Effector memory CD8-positive, alpha-beta T cell (primary cell): ENCODE measurements around the gene TLR10.
"Not testable (repeated sequence)": the region's sequence is repeated elsewhere in the genome, so short reads cannot be mapped to it uniquely, and the experiment has no call there.

Source experiments
- ATAC-seq: fragments of 150-1000 bp; cut with Tn5 transposase; replicated peaks from 2 replicates; pipeline ENCODE4 v1.10.0; 2021; ENCODE audit warnings: mild to moderate bottlenecking, moderate library complexity
- DNase-seq, 3 experiments: peaks; one replicate each; pipeline ENCODE4 v3.0.0; 2021
- H3K27ac Mint-ChIP-seq, 2 donors: one replicate each; pipeline ENCODE4 v1.8.0; 2022; ENCODE audit warnings: mild to moderate bottlenecking in 2 of 2, mixed read lengths in 2 of 2, moderate library complexity in 2 of 2
- H3K27me3 Mint-ChIP-seq, 2 donors: one replicate each; pipeline ENCODE4 v1.8.0; 2022; ENCODE audit warnings: mixed read lengths in 2 of 2
- H3K36me3 Mint-ChIP-seq: one replicate; pipeline ENCODE4 v1.8.0; 2022; ENCODE audit warnings: mild to moderate bottlenecking, moderate library complexity, mixed read lengths; ENCODE audit not compliant: insufficient read depth
- H3K4me1 Mint-ChIP-seq, 2 donors: one replicate each; pipeline ENCODE4 v1.8.0; 2022; ENCODE audit warnings: low read depth in 2 of 2, mixed read lengths in 2 of 2
- H3K4me3 Mint-ChIP-seq, 2 donors: one replicate each; pipeline ENCODE4 v1.8.0; 2022; ENCODE audit warnings: mild to moderate bottlenecking in 2 of 2, mixed read lengths in 2 of 2, moderate library complexity in 2 of 2
- H3K9me3 Mint-ChIP-seq, 2 donors: one replicate each; pipeline ENCODE4 v1.8.0; 2022; ENCODE audit warnings: mixed read lengths in 2 of 2

Gene TLR10

GRCh38 chr4:38791010-38791409 lies 8.2 kb upstream of the TLR10 start:
- DNase-seq (no peak), ATAC-seq (no peak)
- Mint-ChIP-seq H3K27me3 (no peaks in the 10 kb centered on the region), H3K36me3 (peaks cover 4% of the 10 kb centered on the region), H3K4me1 (no peaks in the 10 kb centered on the region), H3K4me3 (no peak overlapping the region), H3K9me3 (peaks cover 0 to 20% of the 10 kb centered on the region in 2 donors), H3K27ac (no peak overlapping the region)

DNA sequence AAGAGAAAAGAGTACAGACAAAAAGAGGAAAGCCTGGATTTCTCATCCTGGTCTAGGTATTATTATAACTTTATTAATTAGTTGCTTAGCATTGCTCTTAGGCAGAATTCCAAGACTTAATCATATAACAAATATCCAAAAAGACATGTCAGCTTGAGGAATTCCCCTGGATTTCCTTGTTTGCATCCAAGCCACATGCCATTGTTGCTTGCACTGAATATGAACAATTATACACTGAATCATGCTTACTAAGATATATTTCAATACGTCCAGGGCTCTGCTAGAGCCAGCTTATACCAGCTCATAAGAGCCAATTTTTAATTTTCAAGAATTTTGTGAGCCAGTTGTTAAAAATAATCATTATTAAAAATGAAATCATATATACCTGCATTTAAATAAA lies 5.5 kb upstream of the TLR10 start:
- no peak overlapping the region for H3K4me3 Mint-ChIP-seq
- H3K27me3 Mint-ChIP-seq, result no peaks in the 10 kb centered on the region
- no peaks in the 10 kb centered on the region for H3K4me1 Mint-ChIP-seq
- no peak for ATAC-seq
- no peak for DNase-seq
- peaks cover 4% of the 10 kb centered on the region for H3K36me3 Mint-ChIP-seq
- H3K27ac Mint-ChIP-seq, result no peak overlapping the region
- peaks cover 0 to 7% of the 10 kb centered on the region in 2 donors for H3K9me3 Mint-ChIP-seq

GRCh38 chr4:38787693-38788092 lies 4.9 kb upstream of the TLR10 start:
- H3K9me3 Mint-ChIP-seq, result peaks cover 0 to 7% of the 10 kb centered on the region in 2 donors
- H3K27me3 Mint-ChIP-seq, result peaks cover 0 to 3% of the 10 kb centered on the region in 2 donors
- peaks cover 4% of the 10 kb centered on the region for H3K36me3 Mint-ChIP-seq
- H3K4me1 Mint-ChIP-seq, result peaks cover 2% of the 10 kb centered on the region in 2 donors
- no peak overlapping the region for H3K4me3 Mint-ChIP-seq
- no peak overlapping the region for H3K27ac Mint-ChIP-seq
- DNase-seq, result no peak
- no peak for ATAC-seq

- H3K36me3 Mint-ChIP-seq, result peaks cover 4% of the 10 kb centered on the region
- no peak for ATAC-seq
- DNase-seq, result no peak
- H3K27me3 Mint-ChIP-seq, result peaks cover 0 to 5% of the 10 kb centered on the region in 2 donors
- peaks cover 0 to 7% of the 10 kb centered on the region in 2 donors for H3K9me3 Mint-ChIP-seq
- no peak overlapping the region for H3K4me3 Mint-ChIP-seq
- no peak overlapping the region for H3K27ac Mint-ChIP-seq
- peaks cover 2 to 3% of the 10 kb centered on the region in 2 donors for H3K4me1 Mint-ChIP-seq
These were observed 3.2 kb upstream of the TLR10 start for GRCh38 chr4:38785901-38786402.

DNA sequence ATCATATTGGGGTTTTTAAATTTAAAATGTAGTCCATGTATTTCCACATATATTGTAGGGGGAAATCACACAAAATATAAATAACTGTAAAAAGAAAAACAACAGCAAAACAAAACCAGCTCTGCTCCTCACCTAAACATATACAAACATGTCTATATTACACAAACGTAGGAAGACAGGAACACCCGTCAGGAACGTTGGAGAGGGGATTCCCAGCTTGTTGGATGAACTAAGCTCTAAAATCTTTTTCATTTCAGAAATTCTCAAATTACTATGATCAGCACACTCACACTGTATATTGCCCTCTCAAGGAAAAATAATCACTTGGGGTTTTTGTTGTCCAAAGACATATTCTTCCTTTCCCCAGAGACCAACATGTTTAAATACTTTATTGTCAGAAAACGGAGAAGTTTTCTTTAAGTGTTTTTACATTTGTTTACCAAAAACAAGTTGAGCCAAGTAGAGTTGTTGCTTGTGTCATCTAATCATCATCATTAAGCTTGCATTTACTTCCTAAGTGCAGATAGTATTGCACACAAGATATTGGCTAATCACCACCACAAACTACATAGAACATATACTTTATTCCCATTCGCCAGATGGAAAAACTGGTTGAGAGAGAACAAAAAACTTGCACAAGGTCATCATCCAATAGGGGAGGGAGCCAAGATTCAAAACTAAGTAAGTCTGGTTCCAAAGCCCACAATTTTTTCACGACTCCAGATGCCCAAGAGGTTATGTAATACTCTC lies 2.4 kb upstream of the TLR10 start:
- Mint-ChIP-seq H3K9me3 (peaks cover 0 to 5% of the 10 kb centered on the region in 2 donors), H3K27ac (no peak overlapping the region)

DNA sequence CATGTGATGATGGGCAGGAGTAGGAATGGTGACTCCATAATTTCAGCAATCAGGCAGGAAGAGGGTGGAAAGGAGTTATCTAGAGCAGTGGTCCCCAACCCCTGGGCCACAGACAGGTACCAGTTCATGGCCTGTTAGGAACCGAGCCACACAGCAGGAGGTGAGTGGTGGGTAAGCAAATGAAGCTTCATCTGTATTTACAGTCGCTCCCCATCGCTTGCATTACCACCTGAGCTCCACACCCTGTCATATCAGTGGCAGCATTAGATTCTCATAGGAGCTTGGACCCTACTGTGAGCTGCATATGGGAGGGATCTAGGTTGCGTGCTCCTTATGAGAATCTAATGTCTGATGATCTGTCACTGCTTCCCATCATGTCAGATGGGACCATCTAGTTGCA lies 1.4 kb upstream of the TLR10 start:
- peaks cover 2 to 3% of the 10 kb centered on the region in 2 donors for H3K4me1 Mint-ChIP-seq
- H3K4me3 Mint-ChIP-seq, result no peak overlapping the region
- H3K36me3 Mint-ChIP-seq, result no peaks in the 10 kb centered on the region
- no peak overlapping the region for H3K27ac Mint-ChIP-seq
- H3K27me3 Mint-ChIP-seq, result peaks cover 0 to 5% of the 10 kb centered on the region in 2 donors
- ATAC-seq (no peak), DNase-seq (no peak)
- no peaks in the 10 kb centered on the region for H3K9me3 Mint-ChIP-seq

More for the DNA sequence above, 2.4 kb upstream of the TLR10 start:
- H3K27me3 Mint-ChIP-seq, result peaks cover 0 to 5% of the 10 kb centered on the region in 2 donors
- ATAC-seq, result no peak
- DNase-seq, result no peak
- peaks cover 2 to 3% of the 10 kb centered on the region in 2 donors for H3K4me1 Mint-ChIP-seq
- no peaks in the 10 kb centered on the region for H3K36me3 Mint-ChIP-seq
- no peak overlapping the region for H3K4me3 Mint-ChIP-seq

GRCh38 chr4:38783109-38783460 lies 295 bp upstream of the TLR10 start:
- Mint-ChIP-seq H3K27ac (no peak overlapping the region), H3K9me3 (no peaks in the 10 kb centered on the region), H3K4me3 (no peak overlapping the region)

DNA sequence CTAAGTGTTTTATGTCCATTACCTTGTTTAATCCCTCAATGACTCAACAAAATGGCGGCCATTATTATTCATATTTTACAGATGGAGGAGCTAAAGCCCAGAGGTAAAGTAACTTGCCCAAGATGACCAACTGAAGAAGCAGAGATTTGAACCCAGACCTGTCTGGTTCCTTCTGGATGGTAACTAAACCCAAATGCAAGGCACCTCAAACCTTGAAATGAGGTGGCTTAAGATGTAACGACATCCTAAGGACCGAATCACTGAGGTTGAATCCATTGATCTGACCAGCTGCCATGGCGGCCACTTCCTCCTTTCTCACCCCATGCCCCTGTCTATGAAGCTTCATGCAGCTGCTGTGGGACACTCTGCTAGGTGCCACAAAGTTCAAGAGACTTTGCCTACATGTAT lies 932 bp downstream of the TLR10 start:
- no peak for ATAC-seq
- no peak overlapping the region for H3K4me3 Mint-ChIP-seq
- no peak overlapping the region for H3K27ac Mint-ChIP-seq
- H3K27me3 Mint-ChIP-seq, result peaks cover 7 to 10% of the 10 kb centered on the region in 2 donors
- H3K4me1 Mint-ChIP-seq, result peaks cover 2 to 3% of the 10 kb centered on the region in 2 donors
- DNase-seq, result no peak
- no peaks in the 10 kb centered on the region for H3K36me3 Mint-ChIP-seq
- no peaks in the 10 kb centered on the region for H3K9me3 Mint-ChIP-seq

More at GRCh38 chr4:38783109-38783460, 295 bp upstream of the TLR10 start:
- H3K4me1 Mint-ChIP-seq, result peaks cover 2 to 3% of the 10 kb centered on the region in 2 donors
- H3K27me3 Mint-ChIP-seq, result peaks cover 0 to 5% of the 10 kb centered on the region in 2 donors
- no peaks in the 10 kb centered on the region for H3K36me3 Mint-ChIP-seq
- DNase-seq (no peak), ATAC-seq (no peak)

DNA sequence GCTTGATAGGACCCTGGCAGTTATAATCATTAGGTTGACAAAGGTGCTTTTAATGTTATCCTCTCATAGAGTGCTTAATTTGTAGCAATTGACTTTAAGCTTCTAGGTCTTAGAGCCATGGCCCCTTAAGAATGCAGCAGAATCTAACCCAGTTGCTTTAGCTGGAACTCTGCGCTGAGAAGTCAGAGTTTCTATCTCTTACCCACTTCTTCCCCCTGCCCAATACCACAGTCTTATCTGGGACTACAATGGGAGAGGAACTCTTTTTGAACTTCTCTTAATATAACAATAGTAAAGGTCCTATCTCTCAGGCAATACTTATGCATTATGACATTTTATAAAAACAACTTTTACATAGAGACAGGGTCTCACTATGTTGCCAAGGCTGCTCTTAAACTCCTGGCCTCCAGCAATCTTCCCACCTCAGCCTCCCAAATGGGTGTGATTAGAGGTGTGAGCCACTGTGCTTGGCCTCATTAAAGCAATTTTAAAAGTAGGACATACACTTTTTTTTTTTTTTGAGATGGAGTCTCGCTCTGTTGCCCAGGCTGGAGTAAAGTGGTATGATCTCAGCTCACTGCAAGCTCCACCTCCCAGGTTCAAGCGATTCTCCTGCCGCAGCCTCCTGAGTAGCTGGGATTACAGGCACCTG lies 1.8 kb downstream of the TLR10 start:
- Mint-ChIP-seq H3K36me3 (no peaks in the 10 kb centered on the region), H3K27me3 (peaks cover 15 to 19% of the 10 kb centered on the region in 2 donors), H3K4me1 (peaks cover 2 to 3% of the 10 kb centered on the region in 2 donors), H3K9me3 (no peaks in the 10 kb centered on the region), H3K4me3 (no peak overlapping the region), H3K27ac (no peak overlapping the region)
- ATAC-seq (no peak), DNase-seq (no peak)

DNA sequence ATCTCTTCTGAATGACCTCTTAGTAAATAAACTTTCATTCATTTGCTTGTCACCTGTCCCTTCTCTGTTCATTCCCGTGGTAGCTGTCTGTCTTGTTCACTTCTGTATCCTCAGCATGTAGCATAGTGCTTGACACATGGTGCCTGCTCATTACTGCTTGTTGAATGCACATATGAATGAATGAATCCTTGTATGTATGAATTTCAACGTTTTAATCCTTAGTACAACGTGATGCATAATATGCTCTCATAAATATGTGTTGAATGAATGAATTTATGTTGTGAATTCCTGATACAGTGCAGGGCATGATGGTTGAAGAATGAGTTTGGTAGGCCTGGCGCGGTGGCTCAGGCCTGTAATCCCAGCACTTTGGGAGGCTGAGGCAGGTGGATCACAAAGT lies 3.0 kb downstream of the TLR10 start:
- peaks cover 2 to 3% of the 10 kb centered on the region in 2 donors for H3K4me1 Mint-ChIP-seq
- no peak overlapping the region for H3K4me3 Mint-ChIP-seq
- no peaks in the 10 kb centered on the region for H3K36me3 Mint-ChIP-seq
- H3K27me3 Mint-ChIP-seq, result peaks cover 18 to 24% of the 10 kb centered on the region in 2 donors
- no peaks in the 10 kb centered on the region for H3K9me3 Mint-ChIP-seq
- ATAC-seq (no peak), DNase-seq (no peak)
- no peak overlapping the region for H3K27ac Mint-ChIP-seq

- H3K9me3 Mint-ChIP-seq, H3K4me1 Mint-ChIP-seq, H3K36me3 Mint-ChIP-seq, H3K27ac Mint-ChIP-seq, H3K4me3 Mint-ChIP-seq, ATAC-seq, DNase-seq: not testable (repeated sequence)
- H3K27me3 Mint-ChIP-seq, result peaks cover 29 to 33% of the 10 kb centered on the region in 2 donors
These were observed 4.9 kb downstream of the TLR10 start for GRCh38 chr4:38777925-38778324.

- Mint-ChIP-seq H3K27me3 (peaks cover 29 to 36% of the 10 kb centered on the region in 2 donors), H3K36me3 (no peaks in the 10 kb centered on the region), H3K9me3 (no peaks in the 10 kb centered on the region), H3K27ac (no peak overlapping the region), H3K4me3 (no peak overlapping the region), H3K4me1 (no peaks in the 10 kb centered on the region)
- ATAC-seq (no peak), DNase-seq (no peak)
These were observed 7.5 kb downstream of the TLR10 start for GRCh38 chr4:38775326-38775725.

GRCh38 chr4:38774181-38774955 lies 8.4 kb downstream of the TLR10 start:
- H3K36me3 Mint-ChIP-seq, result peaks cover 3% of the 10 kb centered on the region
- H3K4me3 Mint-ChIP-seq, result no peak overlapping the region
- H3K9me3 Mint-ChIP-seq, result no peaks in the 10 kb centered on the region

More at GRCh38 chr4:38774181-38774955, 8.4 kb downstream of the TLR10 start:
- Mint-ChIP-seq H3K27ac (no peak overlapping the region), H3K27me3 (peaks cover 29 to 36% of the 10 kb centered on the region in 2 donors), H3K4me1 (no peaks in the 10 kb centered on the region)
- ATAC-seq, result no peak
- no peak for DNase-seq
